NCI-H2227 treated with DMSO at 0.1 percent for 48 hours (cell line): Measurements from ENCODE around the gene TBC1D13.
"Not testable (repeated sequence)": the region's sequence is repeated elsewhere in the genome, so short reads cannot be mapped to it uniquely, and the experiment has no call there.

ENCODE experiments used
- DNase-seq: peaks from one replicate; lab custom pipeline; 2025; lab: John Stamatoyannopoulos, UW

Gene TBC1D13

GRCh38 chr9:128821584-128822406 is 34.7 kb downstream of the TBC1D13 start:
- DNase-seq, result no peak

- no peak for DNase-seq
These were observed 35.5 kb downstream of the TBC1D13 start for GRCh38 chr9:128822407-128823042.

GRCh38 chr9:128823362-128823902 is 36.4 kb downstream of the TBC1D13 start:
- DNase-seq, result no peak

GRCh38 chr9:128823903-128824406 is 36.9 kb downstream of the TBC1D13 start:
- no peak for DNase-seq

GRCh38 chr9:128824911-128825310 is 37.9 kb downstream of the TBC1D13 start:
- DNase-seq, result no peak

GRCh38 chr9:128825923-128826700 is 39.1 kb downstream of the TBC1D13 start:
- DNase-seq, result no peak

GRCh38 chr9:128828267-128828666 is 41.2 kb downstream of the TBC1D13 start:
- no peak for DNase-seq

- DNase-seq, result no peak
These were observed 41.8 kb downstream of the TBC1D13 start for GRCh38 chr9:128828719-128829452.

- DNase-seq, result peak; percentile 83
These were observed 42.6 kb downstream of the TBC1D13 start, which contains the start of gene SPOUT1 for GRCh38 chr9:128829477-128830251. SPOUT1 (minus strand) TSS chr9:128829794; CDS start chr9:128829780, 14 bp downstream.

GRCh38 chr9:128833696-128834095 is 46.6 kb downstream of the TBC1D13 start:
- DNase-seq, result no peak

- DNase-seq, result no peak
These were observed 48.5 kb downstream of the TBC1D13 start for GRCh38 chr9:128835246-128836210.

GRCh38 chr9:128836509-128837145 is 49.6 kb downstream of the TBC1D13 start:
- DNase-seq, result no peak

GRCh38 chr9:128838338-128838737 is 51.3 kb downstream of the TBC1D13 start:
- DNase-seq, result no peak

GRCh38 chr9:128840524-128840923 is 53.5 kb downstream of the TBC1D13 start:
- no peak for DNase-seq

- no peak for DNase-seq
These were observed 54.8 kb downstream of the TBC1D13 start for GRCh38 chr9:128841694-128842492.

GRCh38 chr9:128843171-128843570 is 56.1 kb downstream of the TBC1D13 start:
- not testable (repeated sequence) for DNase-seq

GRCh38 chr9:128845186-128845931 is 58.3 kb downstream of the TBC1D13 start:
- no peak for DNase-seq
